ENCODE data around the gene HTR3E.
"Not testable (repeated sequence)": the region's sequence is repeated elsewhere in the genome, so short reads cannot be mapped to it uniquely, and the experiment has no call there.

The HTR3E gene

GRCh38 chr3:184096811-184097383, at the start of gene HTR3E:
HTR3E (plus strand) TSS chr3:184097064; CDS start chr3:184097530, 466 bp downstream.
- no peaks in the 10 kb centered on the region for H3K27me3 Mint-ChIP-seq
- H3K36me3 Mint-ChIP-seq, result peaks cover 4% of the 10 kb centered on the region
- no peaks in the 10 kb centered on the region for H3K4me1 Mint-ChIP-seq (ENCODE audit: low read depth)
- no peaks in the 10 kb centered on the region for H3K9me3 Mint-ChIP-seq (ENCODE audit: low read depth)
- H3K4me3 Mint-ChIP-seq, result no peak within 1 kb of the TSS
- no peak within 1 kb of the TSS for H3K27ac Mint-ChIP-seq

- Mint-ChIP-seq H3K4me1 (ENCODE audit: low read depth) (no peaks in the 10 kb centered on the region), H3K27me3 (peaks cover 3% of the 10 kb centered on the region), H3K9me3 (ENCODE audit: low read depth) (no peaks in the 10 kb centered on the region), H3K36me3 (no peaks in the 10 kb centered on the region), H3K27ac (no peak overlapping the region), H3K4me3 (no peak overlapping the region)
Measured at GRCh38 chr3:184050217-184050847, 46.5 kb upstream of the HTR3E start.

GRCh38 chr3:184052767-184053166, 44.1 kb upstream of the HTR3E start, which contains the start of gene HTR3C:
HTR3C (plus strand) TSS chr3:184053047; CDS start chr3:184053081, 34 bp downstream.
- no peaks in the 10 kb centered on the region for H3K36me3 Mint-ChIP-seq
- H3K4me3 Mint-ChIP-seq, result no peak within 1 kb of the TSS
- no peaks in the 10 kb centered on the region for H3K9me3 Mint-ChIP-seq (ENCODE audit: low read depth)
- no peaks in the 10 kb centered on the region for H3K4me1 Mint-ChIP-seq (ENCODE audit: low read depth)
- H3K27me3 Mint-ChIP-seq, result no peaks in the 10 kb centered on the region
- no peak within 1 kb of the TSS for H3K27ac Mint-ChIP-seq

- no peaks in the 10 kb centered on the region for H3K4me1 Mint-ChIP-seq (ENCODE audit: low read depth)
- no peak overlapping the region for H3K4me3 Mint-ChIP-seq
- H3K9me3 Mint-ChIP-seq (ENCODE audit: low read depth), result no peaks in the 10 kb centered on the region
- H3K27me3 Mint-ChIP-seq, result no peaks in the 10 kb centered on the region
- H3K36me3 Mint-ChIP-seq, result no peaks in the 10 kb centered on the region
- H3K27ac Mint-ChIP-seq, result no peak overlapping the region
Measured at GRCh38 chr3:184058029-184058428, 38.8 kb upstream of the HTR3E start.

- no peaks in the 10 kb centered on the region for H3K9me3 Mint-ChIP-seq (ENCODE audit: low read depth)
- H3K36me3 Mint-ChIP-seq, result no peaks in the 10 kb centered on the region
- no peaks in the 10 kb centered on the region for H3K4me1 Mint-ChIP-seq (ENCODE audit: low read depth)
- no peak overlapping the region for H3K27ac Mint-ChIP-seq
- H3K4me3 Mint-ChIP-seq, result no peak overlapping the region
- no peaks in the 10 kb centered on the region for H3K27me3 Mint-ChIP-seq
Measured at GRCh38 chr3:184059424-184059823, 37.4 kb upstream of the HTR3E start.

GRCh38 chr3:184062637-184063036, 34.2 kb upstream of the HTR3E start:
- Mint-ChIP-seq H3K27ac (no peak overlapping the region), H3K4me3 (no peak overlapping the region), H3K36me3 (no peaks in the 10 kb centered on the region), H3K27me3 (no peaks in the 10 kb centered on the region), H3K9me3 (ENCODE audit: low read depth) (no peaks in the 10 kb centered on the region), H3K4me1 (ENCODE audit: low read depth) (no peaks in the 10 kb centered on the region)

- Mint-ChIP-seq H3K9me3 (ENCODE audit: low read depth) (no peaks in the 10 kb centered on the region), H3K36me3 (no peaks in the 10 kb centered on the region), H3K27me3 (peaks cover 1% of the 10 kb centered on the region), H3K27ac (no peak overlapping the region), H3K4me3 (no peak overlapping the region), H3K4me1 (ENCODE audit: low read depth) (no peaks in the 10 kb centered on the region)
Measured at GRCh38 chr3:184066211-184066610, 30.7 kb upstream of the HTR3E start.

- no peaks in the 10 kb centered on the region for H3K4me1 Mint-ChIP-seq (ENCODE audit: low read depth)
- H3K27ac Mint-ChIP-seq, result no peak overlapping the region
- H3K9me3 Mint-ChIP-seq (ENCODE audit: low read depth), result no peaks in the 10 kb centered on the region
- H3K4me3 Mint-ChIP-seq, result no peak overlapping the region
- no peaks in the 10 kb centered on the region for H3K36me3 Mint-ChIP-seq
- H3K27me3 Mint-ChIP-seq, result peaks cover 1% of the 10 kb centered on the region
Measured at GRCh38 chr3:184067573-184068055, 29.2 kb upstream of the HTR3E start.

- Mint-ChIP-seq H3K36me3 (no peaks in the 10 kb centered on the region), H3K4me3 (no peak overlapping the region), H3K27me3 (peaks cover 1% of the 10 kb centered on the region), H3K27ac (no peak overlapping the region), H3K9me3 (ENCODE audit: low read depth) (no peaks in the 10 kb centered on the region), H3K4me1 (ENCODE audit: low read depth) (no peaks in the 10 kb centered on the region)
Measured at GRCh38 chr3:184068344-184068743, 28.5 kb upstream of the HTR3E start.

- not testable (repeated sequence) for H3K27ac Mint-ChIP-seq
Measured at GRCh38 chr3:184071142-184071541, 25.7 kb upstream of the HTR3E start.

GRCh38 chr3:184073621-184074020, 23.2 kb upstream of the HTR3E start:
- Mint-ChIP-seq H3K4me1 (ENCODE audit: low read depth) (no peaks in the 10 kb centered on the region), H3K36me3 (no peaks in the 10 kb centered on the region), H3K9me3 (ENCODE audit: low read depth) (no peaks in the 10 kb centered on the region), H3K4me3 (no peak overlapping the region), H3K27me3 (peaks cover 4% of the 10 kb centered on the region), H3K27ac (no peak overlapping the region)

More at GRCh38 chr3:184071142-184071541, 25.7 kb upstream of the HTR3E start:
- H3K9me3 Mint-ChIP-seq (ENCODE audit: low read depth); H3K4me1 Mint-ChIP-seq (ENCODE audit: low read depth); H3K4me3 Mint-ChIP-seq; H3K36me3 Mint-ChIP-seq; H3K27me3 Mint-ChIP-seq: not testable (repeated sequence)

GRCh38 chr3:184075901-184076300, 21.0 kb upstream of the HTR3E start:
- no peaks in the 10 kb centered on the region for H3K36me3 Mint-ChIP-seq
- H3K4me3 Mint-ChIP-seq, result no peak overlapping the region
- peaks cover 4% of the 10 kb centered on the region for H3K27me3 Mint-ChIP-seq
- no peaks in the 10 kb centered on the region for H3K9me3 Mint-ChIP-seq (ENCODE audit: low read depth)
- no peak overlapping the region for H3K27ac Mint-ChIP-seq
- H3K4me1 Mint-ChIP-seq (ENCODE audit: low read depth), result no peaks in the 10 kb centered on the region

- no peaks in the 10 kb centered on the region for H3K4me1 Mint-ChIP-seq (ENCODE audit: low read depth)
- H3K27me3 Mint-ChIP-seq, result peaks cover 2% of the 10 kb centered on the region
- H3K4me3 Mint-ChIP-seq, result no peak overlapping the region
- no peaks in the 10 kb centered on the region for H3K9me3 Mint-ChIP-seq (ENCODE audit: low read depth)
- H3K27ac Mint-ChIP-seq, result no peak overlapping the region
- H3K36me3 Mint-ChIP-seq, result no peaks in the 10 kb centered on the region
Measured at GRCh38 chr3:184077881-184078280, 19.0 kb upstream of the HTR3E start.

- Mint-ChIP-seq H3K27ac (no peak overlapping the region), H3K4me3 (no peak overlapping the region), H3K4me1 (ENCODE audit: low read depth) (no peaks in the 10 kb centered on the region), H3K9me3 (ENCODE audit: low read depth) (no peaks in the 10 kb centered on the region), H3K36me3 (no peaks in the 10 kb centered on the region), H3K27me3 (peaks cover 2% of the 10 kb centered on the region)
Measured at GRCh38 chr3:184078851-184079250, 18.0 kb upstream of the HTR3E start.

- Mint-ChIP-seq H3K4me1 (ENCODE audit: low read depth) (peaks cover 7% of the 10 kb centered on the region), H3K9me3 (ENCODE audit: low read depth) (peaks cover 9% of the 10 kb centered on the region), H3K4me3 (no peak overlapping the region), H3K36me3 (peaks cover 6% of the 10 kb centered on the region), H3K27ac (no peak overlapping the region), H3K27me3 (peaks cover 2% of the 10 kb centered on the region)
Measured at GRCh38 chr3:184081116-184081830, 15.6 kb upstream of the HTR3E start.

Measured in activated naive CD8-positive, alpha-beta T cell (primary cell).